Measurements from ENCODE around the gene CIAO2B. TPM values are rescaled to one million over a fixed set of nuclear protein-coding genes. Genes with fewer than 3 reads are reported as not detected.

CIAO2B gene
- polyA plus RNA-seq, 3 donors: 121 to 140 (median 132) TPM

DNA sequence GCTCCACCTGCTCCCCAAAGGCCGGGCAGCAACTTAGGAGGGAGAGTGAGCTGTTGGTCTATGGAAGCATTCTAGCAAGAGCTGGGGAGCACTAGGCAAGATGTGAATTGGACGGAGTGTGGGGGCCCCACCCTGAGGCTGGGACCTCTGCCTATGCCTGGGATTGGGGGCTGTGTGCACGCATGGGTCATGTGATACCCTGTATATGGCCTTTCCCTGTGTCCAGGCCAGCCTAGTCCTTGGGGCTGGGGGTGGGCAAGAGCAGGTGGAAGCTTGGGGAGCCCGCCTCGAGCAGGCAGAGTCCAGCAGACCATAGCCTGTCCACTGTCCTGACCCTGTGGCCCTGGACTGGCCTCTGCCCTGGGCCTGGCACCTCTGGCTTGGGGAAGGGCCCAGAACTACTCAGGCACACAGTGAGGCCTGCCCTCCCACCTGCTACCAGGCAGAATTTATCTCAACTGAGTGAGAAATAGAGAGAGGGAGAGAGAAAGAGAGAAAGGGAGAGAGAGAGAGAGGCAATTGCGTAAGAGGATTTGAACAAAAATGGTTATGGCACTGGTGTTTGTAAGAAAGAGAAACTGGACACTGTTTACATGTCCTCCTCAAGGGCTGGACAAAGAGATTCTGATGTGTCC, 34.8 kb downstream of the CIAO2B start:
- Mint-ChIP-seq H3K4me1 (peaks cover 4% of the 10 kb centered on the region), H3K9me3 (no peaks in the 10 kb centered on the region), H3K36me3 (no peaks in the 10 kb centered on the region), H3K4me3 (peak overlapping the region in 1 of 2 donors; percentile 3), H3K27me3 (ENCODE audit: low read depth in 3 of 3) (peaks cover 4 to 10% (median 8%) of the 10 kb centered on the region in 3 donors), H3K27ac (peak overlapping the region in 1 of 7 donors; percentile 7)
- Histone ChIP-seq H3K9ac (ENCODE audit: insufficient read depth, low read length, poor library complexity, severe bottlenecking) (no peak overlapping the region), H3K27ac (ENCODE audit: low read depth in 1 of 2, low read length in 2 of 2) (no peak overlapping the region), H3K4me3 (replicated peaks in 1 of 3; ENCODE audit: low read depth in 2 of 3, low read length in 3 of 3) (no peak overlapping the region), H2AFZ (ENCODE audit: insufficient read depth, low read depth, low read length, poor library complexity, severe bottlenecking) (no peak overlapping the region), H3K27me3 (ENCODE audit: control insufficient read depth in 2 of 2, insufficient read depth in 2 of 2, low read length in 2 of 2) (no peaks in the 10 kb centered on the region), H3K4me2 (replicated peaks; ENCODE audit: extremely low read depth, low read length, poor library complexity, severe bottlenecking) (no peak overlapping the region), H4K20me1 (ENCODE audit: insufficient read depth, low read length) (no peaks in the 10 kb centered on the region), H3K36me3 (replicated peaks in 1 of 2; ENCODE audit: control insufficient read depth in 1 of 2, insufficient read depth in 2 of 2, low read length in 2 of 2) (no peaks in the 10 kb centered on the region), H3K9me3 (replicated peaks in 1 of 2; ENCODE audit: control insufficient read depth in 1 of 2, insufficient read depth in 1 of 2, low read length in 2 of 2) (no peaks in the 10 kb centered on the region), H3K4me1 (ENCODE audit: control insufficient read depth in 1 of 2, insufficient read depth in 2 of 2, low read length in 2 of 2) (no peaks in the 10 kb centered on the region), H3K79me2 (ENCODE audit: insufficient read depth, low read length) (no peaks in the 10 kb centered on the region)
- WGBS (ENCODE audit: insufficient coverage): 91% methylated on average over 4 of the region's 6 CpGs
- DNase-seq: no peak
- TF ChIP-seq, protein P1, sequence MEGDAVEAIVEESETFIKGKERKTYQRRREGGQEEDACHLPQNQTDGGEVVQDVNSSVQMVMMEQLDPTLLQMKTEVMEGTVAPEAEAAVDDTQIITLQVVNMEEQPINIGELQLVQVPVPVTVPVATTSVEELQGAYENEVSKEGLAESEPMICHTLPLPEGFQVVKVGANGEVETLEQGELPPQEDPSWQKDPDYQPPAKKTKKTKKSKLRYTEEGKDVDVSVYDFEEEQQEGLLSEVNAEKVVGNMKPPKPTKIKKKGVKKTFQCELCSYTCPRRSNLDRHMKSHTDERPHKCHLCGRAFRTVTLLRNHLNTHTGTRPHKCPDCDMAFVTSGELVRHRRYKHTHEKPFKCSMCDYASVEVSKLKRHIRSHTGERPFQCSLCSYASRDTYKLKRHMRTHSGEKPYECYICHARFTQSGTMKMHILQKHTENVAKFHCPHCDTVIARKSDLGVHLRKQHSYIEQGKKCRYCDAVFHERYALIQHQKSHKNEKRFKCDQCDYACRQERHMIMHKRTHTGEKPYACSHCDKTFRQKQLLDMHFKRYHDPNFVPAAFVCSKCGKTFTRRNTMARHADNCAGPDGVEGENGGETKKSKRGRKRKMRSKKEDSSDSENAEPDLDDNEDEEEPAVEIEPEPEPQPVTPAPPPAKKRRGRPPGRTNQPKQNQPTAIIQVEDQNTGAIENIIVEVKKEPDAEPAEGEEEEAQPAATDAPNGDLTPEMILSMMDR (IDR thresholded peaks at IDR 0.05): no peak
- intact Hi-C loops (cut with micrococcal nuclease): loop anchor here in 1 of 2 donors (5.0 kb wide), 1 partner anchor 33 kb away; the partner anchor contains the start of gene CIAO2B

DNA sequence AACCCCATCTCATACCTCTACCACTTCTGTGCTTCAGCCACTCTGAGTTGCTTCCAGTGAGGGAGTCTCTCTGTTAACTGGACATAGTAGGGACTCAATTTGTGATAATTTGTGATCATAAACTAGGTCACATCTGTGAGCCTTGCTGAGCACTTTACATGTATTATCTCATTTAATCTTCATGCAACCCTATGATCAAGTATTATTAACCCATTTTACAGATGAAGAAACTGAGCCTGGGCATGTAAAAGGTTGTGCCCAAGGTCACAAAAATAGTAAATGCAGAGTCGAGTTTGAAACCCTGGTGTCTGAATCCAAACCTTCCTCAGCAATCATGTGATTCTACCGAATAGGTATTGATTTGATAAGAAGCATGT, 35.3 kb downstream of the CIAO2B start:
- Mint-ChIP-seq H3K4me1 (peaks cover 4% of the 10 kb centered on the region), H3K27me3 (ENCODE audit: low read depth in 3 of 3) (peaks cover 4 to 10% (median 8%) of the 10 kb centered on the region in 3 donors), H3K36me3 (no peaks in the 10 kb centered on the region), H3K9me3 (no peaks in the 10 kb centered on the region), H3K4me3 (no peak overlapping the region), H3K27ac (peak overlapping the region in 1 of 7 donors; percentile 7)
- DNase-seq: no peak
- Histone ChIP-seq H4K20me1 (ENCODE audit: insufficient read depth, low read length) (no peaks in the 10 kb centered on the region), H3K4me2 (replicated peaks; ENCODE audit: extremely low read depth, low read length, poor library complexity, severe bottlenecking) (no peak overlapping the region), H3K9me3 (replicated peaks in 1 of 2; ENCODE audit: control insufficient read depth in 1 of 2, insufficient read depth in 1 of 2, low read length in 2 of 2) (no peaks in the 10 kb centered on the region), H3K79me2 (ENCODE audit: insufficient read depth, low read length) (no peaks in the 10 kb centered on the region), H3K27ac (ENCODE audit: low read depth in 1 of 2, low read length in 2 of 2) (no peak overlapping the region), H3K4me1 (ENCODE audit: control insufficient read depth in 1 of 2, insufficient read depth in 2 of 2, low read length in 2 of 2) (no peaks in the 10 kb centered on the region), H3K9ac (ENCODE audit: insufficient read depth, low read length, poor library complexity, severe bottlenecking) (no peak overlapping the region), H2AFZ (ENCODE audit: insufficient read depth, low read depth, low read length, poor library complexity, severe bottlenecking) (no peak overlapping the region), H3K27me3 (ENCODE audit: control insufficient read depth in 2 of 2, insufficient read depth in 2 of 2, low read length in 2 of 2) (no peaks in the 10 kb centered on the region), H3K36me3 (replicated peaks in 1 of 2; ENCODE audit: control insufficient read depth in 1 of 2, insufficient read depth in 2 of 2, low read length in 2 of 2) (no peaks in the 10 kb centered on the region), H3K4me3 (replicated peaks in 1 of 3; ENCODE audit: low read depth in 2 of 3, low read length in 3 of 3) (no peak overlapping the region)
- intact Hi-C loops (cut with micrococcal nuclease): loop anchor here in 1 of 2 donors (5.0 kb wide), 1 partner anchor 33 kb away; the partner anchor contains the start of gene CIAO2B
- TF ChIP-seq, protein P1 (IDR thresholded peaks at IDR 0.05): no peak
- WGBS (ENCODE audit: insufficient coverage): no CpG with 5 or more reads among the region's 2 CpGs
